Measurements from ENCODE around the gene RFWD3. TPM values are rescaled to one million over a fixed set of nuclear protein-coding genes. Genes with fewer than 3 reads are reported as not detected.

Gene RFWD3
- 54.0 TPM for polyA plus RNA-seq (2013, experiment 1 of 4)
- polyA plus RNA-seq (2013, experiment 2 of 4) = 65.5 TPM
- polyA plus RNA-seq (2013, experiment 3 of 4) = 41.9 TPM
- polyA plus RNA-seq (2013, experiment 4 of 4) = 43.7 TPM

- 0% methylated on average over 60 to 61 of the region's 63 CpGs for WGBS, 2 experiments
- no peaks in the 10 kb centered on the region for H3K4me1 ChIP-seq (ENCODE audit: control insufficient read depth, insufficient read depth, low read length)
- H3K9me3 ChIP-seq (ENCODE audit: control insufficient read depth, low read length) = no peaks in the 10 kb centered on the region
- peak within 1 kb of the TSS; percentile 76 for H3K4me3 ChIP-seq (ENCODE audit: insufficient read depth, low read depth, low read length)
- no peaks in the 10 kb centered on the region for H3K27me3 ChIP-seq (ENCODE audit: control insufficient read depth, insufficient read depth, low read length, poor library complexity, severe bottlenecking)
- peak within 1 kb of the TSS; percentile 70 for H3K27ac ChIP-seq (ENCODE audit: insufficient read depth, low read depth, low read length, poor library complexity, severe bottlenecking)
- H3K36me3 ChIP-seq (ENCODE audit: control insufficient read depth, insufficient read depth, low read length) = peaks cover 29% of the 10 kb centered on the region
These were observed at the start of gene RFWD3 for GRCh38 chr16:74666425-74667254. Gene RFWD3, minus strand, starts transcription at chr16:74666877. Its CDS starts 5,428 bp downstream, at chr16:74661449.

- H3K36me3 ChIP-seq (ENCODE audit: control insufficient read depth, insufficient read depth, low read length) = no peaks in the 10 kb centered on the region
- no peaks in the 10 kb centered on the region for H3K4me1 ChIP-seq (ENCODE audit: control insufficient read depth, insufficient read depth, low read length)
- H3K9me3 ChIP-seq (ENCODE audit: control insufficient read depth, low read length) = no peaks in the 10 kb centered on the region
These were observed 49.7 kb upstream of the RFWD3 start for GRCh38 chr16:74716355-74716754.

GRCh38 chr16:74713876-74714275 lies 47.2 kb upstream of the RFWD3 start:
- no peaks in the 10 kb centered on the region for H3K9me3 ChIP-seq (ENCODE audit: control insufficient read depth, low read length)

More at GRCh38 chr16:74716355-74716754, 49.7 kb upstream of the RFWD3 start:
- no peak overlapping the region for H3K27ac ChIP-seq (ENCODE audit: insufficient read depth, low read depth, low read length, poor library complexity, severe bottlenecking)
- WGBS, 2 experiments = 87% methylated on average over 15 of the region's 15 CpGs
- H3K27me3 ChIP-seq (ENCODE audit: control insufficient read depth, insufficient read depth, low read length, poor library complexity, severe bottlenecking) = no peaks in the 10 kb centered on the region
- H3K4me3 ChIP-seq (ENCODE audit: insufficient read depth, low read depth, low read length) = no peak overlapping the region

GRCh38 chr16:74713325-74713724 lies 46.6 kb upstream of the RFWD3 start:
- no peaks in the 10 kb centered on the region for H3K4me1 ChIP-seq (ENCODE audit: control insufficient read depth, insufficient read depth, low read length)
- H3K9me3 ChIP-seq (ENCODE audit: control insufficient read depth, low read length) = no peaks in the 10 kb centered on the region
- 93 to 94% methylated on average over 10 of the region's 10 CpGs for WGBS, 2 experiments
- H3K27me3 ChIP-seq (ENCODE audit: control insufficient read depth, insufficient read depth, low read length, poor library complexity, severe bottlenecking) = no peaks in the 10 kb centered on the region
- no peak overlapping the region for H3K27ac ChIP-seq (ENCODE audit: insufficient read depth, low read depth, low read length, poor library complexity, severe bottlenecking)
- no peak overlapping the region for H3K4me3 ChIP-seq (ENCODE audit: insufficient read depth, low read depth, low read length)
- no peaks in the 10 kb centered on the region for H3K36me3 ChIP-seq (ENCODE audit: control insufficient read depth, insufficient read depth, low read length)

More at GRCh38 chr16:74713876-74714275, 47.2 kb upstream of the RFWD3 start:
- no peaks in the 10 kb centered on the region for H3K4me1 ChIP-seq (ENCODE audit: control insufficient read depth, insufficient read depth, low read length)
- no peak overlapping the region for H3K27ac ChIP-seq (ENCODE audit: insufficient read depth, low read depth, low read length, poor library complexity, severe bottlenecking)
- H3K27me3 ChIP-seq (ENCODE audit: control insufficient read depth, insufficient read depth, low read length, poor library complexity, severe bottlenecking) = no peaks in the 10 kb centered on the region
- whole genome bisulfite sequencing, 2 experiments = 88 to 89% methylated on average over 10 of the region's 10 CpGs
- no peaks in the 10 kb centered on the region for H3K36me3 ChIP-seq (ENCODE audit: control insufficient read depth, insufficient read depth, low read length)
- no peak overlapping the region for H3K4me3 ChIP-seq (ENCODE audit: insufficient read depth, low read depth, low read length)

- Histone ChIP-seq H3K36me3 (ENCODE audit: control insufficient read depth, insufficient read depth, low read length) (no peaks in the 10 kb centered on the region), H3K27ac (ENCODE audit: insufficient read depth, low read depth, low read length, poor library complexity, severe bottlenecking) (no peak overlapping the region), H3K4me1 (ENCODE audit: control insufficient read depth, insufficient read depth, low read length) (no peaks in the 10 kb centered on the region), H3K4me3 (ENCODE audit: insufficient read depth, low read depth, low read length) (no peak overlapping the region), H3K9me3 (ENCODE audit: control insufficient read depth, low read length) (no peaks in the 10 kb centered on the region), H3K27me3 (ENCODE audit: control insufficient read depth, insufficient read depth, low read length, poor library complexity, severe bottlenecking) (no peaks in the 10 kb centered on the region)
- 94 to 95% methylated on average over 12 of the region's 12 CpGs for WGBS, 2 experiments
These were observed 45.3 kb upstream of the RFWD3 start for GRCh38 chr16:74711938-74712337.

- Histone ChIP-seq H3K9me3 (ENCODE audit: control insufficient read depth, low read length) (no peaks in the 10 kb centered on the region), H3K36me3 (ENCODE audit: control insufficient read depth, insufficient read depth, low read length) (no peaks in the 10 kb centered on the region), H3K4me1 (ENCODE audit: control insufficient read depth, insufficient read depth, low read length) (no peaks in the 10 kb centered on the region), H3K27me3 (ENCODE audit: control insufficient read depth, insufficient read depth, low read length, poor library complexity, severe bottlenecking) (no peaks in the 10 kb centered on the region), H3K27ac (ENCODE audit: insufficient read depth, low read depth, low read length, poor library complexity, severe bottlenecking) (no peak overlapping the region), H3K4me3 (ENCODE audit: insufficient read depth, low read depth, low read length) (no peak overlapping the region)
- WGBS, 2 experiments = 92 to 95% methylated on average over 8 of the region's 8 CpGs
These were observed 43.7 kb upstream of the RFWD3 start for GRCh38 chr16:74710401-74710800.

GRCh38 chr16:74709441-74709877 lies 42.8 kb upstream of the RFWD3 start:
- Histone ChIP-seq H3K9me3 (ENCODE audit: control insufficient read depth, low read length) (no peaks in the 10 kb centered on the region), H3K27ac (ENCODE audit: insufficient read depth, low read depth, low read length, poor library complexity, severe bottlenecking) (no peak overlapping the region), H3K27me3 (ENCODE audit: control insufficient read depth, insufficient read depth, low read length, poor library complexity, severe bottlenecking) (no peaks in the 10 kb centered on the region), H3K36me3 (ENCODE audit: control insufficient read depth, insufficient read depth, low read length) (no peaks in the 10 kb centered on the region), H3K4me1 (ENCODE audit: control insufficient read depth, insufficient read depth, low read length) (no peaks in the 10 kb centered on the region), H3K4me3 (ENCODE audit: insufficient read depth, low read depth, low read length) (no peak overlapping the region)
- 4 to 5% methylated on average over 5 to 6 of the region's 6 CpGs for WGBS, 2 experiments

GRCh38 chr16:74700438-74701225 lies 34.0 kb upstream of the RFWD3 start, which contains the start of gene MLKL:
Gene MLKL, minus strand, starts transcription at chr16:74700862. Its CDS starts 5,105 bp downstream, at chr16:74695757.
- H3K4me1 ChIP-seq (ENCODE audit: control insufficient read depth, insufficient read depth, low read length) = no peaks in the 10 kb centered on the region
- peaks cover 36% of the 10 kb centered on the region for H3K27me3 ChIP-seq (ENCODE audit: control insufficient read depth, insufficient read depth, low read length, poor library complexity, severe bottlenecking)
- peak within 1 kb of the TSS; percentile 39 for H3K4me3 ChIP-seq (ENCODE audit: insufficient read depth, low read depth, low read length)
- no peaks in the 10 kb centered on the region for H3K9me3 ChIP-seq (ENCODE audit: control insufficient read depth, low read length)
- H3K27ac ChIP-seq (ENCODE audit: insufficient read depth, low read depth, low read length, poor library complexity, severe bottlenecking) = no peak within 1 kb of the TSS
- WGBS, 2 experiments = 16 to 17% methylated on average over 35 of the region's 35 CpGs
- H3K36me3 ChIP-seq (ENCODE audit: control insufficient read depth, insufficient read depth, low read length) = no peaks in the 10 kb centered on the region

GRCh38 chr16:74700116-74700437 lies 33.4 kb upstream of the RFWD3 start:
- no peak overlapping the region for H3K27ac ChIP-seq (ENCODE audit: insufficient read depth, low read depth, low read length, poor library complexity, severe bottlenecking)
- no peaks in the 10 kb centered on the region for H3K4me1 ChIP-seq (ENCODE audit: control insufficient read depth, insufficient read depth, low read length)
- no peaks in the 10 kb centered on the region for H3K36me3 ChIP-seq (ENCODE audit: control insufficient read depth, insufficient read depth, low read length)
- H3K27me3 ChIP-seq (ENCODE audit: control insufficient read depth, insufficient read depth, low read length, poor library complexity, severe bottlenecking) = peaks cover 36% of the 10 kb centered on the region
- WGBS, 2 experiments = 13 to 18% methylated on average over 16 of the region's 16 CpGs
- H3K9me3 ChIP-seq (ENCODE audit: control insufficient read depth, low read length) = no peaks in the 10 kb centered on the region
- peak overlapping the region; percentile 39 for H3K4me3 ChIP-seq (ENCODE audit: insufficient read depth, low read depth, low read length)

GRCh38 chr16:74699666-74700065 lies 33.0 kb upstream of the RFWD3 start:
- H3K27me3 ChIP-seq (ENCODE audit: control insufficient read depth, insufficient read depth, low read length, poor library complexity, severe bottlenecking) = peaks cover 36% of the 10 kb centered on the region
- no peaks in the 10 kb centered on the region for H3K4me1 ChIP-seq (ENCODE audit: control insufficient read depth, insufficient read depth, low read length)
- no peaks in the 10 kb centered on the region for H3K36me3 ChIP-seq (ENCODE audit: control insufficient read depth, insufficient read depth, low read length)
- 85 to 94% methylated on average over 2 to 3 of the region's 4 CpGs for WGBS, 2 experiments
- H3K9me3 ChIP-seq (ENCODE audit: control insufficient read depth, low read length) = no peaks in the 10 kb centered on the region
- no peak overlapping the region for H3K4me3 ChIP-seq (ENCODE audit: insufficient read depth, low read depth, low read length)
- no peak overlapping the region for H3K27ac ChIP-seq (ENCODE audit: insufficient read depth, low read depth, low read length, poor library complexity, severe bottlenecking)

Measured in ectodermal cell (in vitro differentiated cells).